HG03095 (cell line): ENCODE data around the gene CDC20B.
A peak's percentile ranks its signal among the peaks of the same experiment; 100 is the strongest.

Source experiments
- ATAC-seq: cut with Tn5 transposase; IDR thresholded peaks from one replicate; pipeline ENCODE4 v1.9.1; 2021; ENCODE audit warnings: moderate library complexity; ENCODE audit not compliant: unreplicated experiment

The CDC20B gene

GRCh38 chr5:55172937-55173686 is at the start of gene CDC20B:
Gene CDC20B (minus strand): TSS chr5:55173177. CDS start chr5:55173000, 177 bp downstream.
- peak; percentile 91 for ATAC-seq

DNA sequence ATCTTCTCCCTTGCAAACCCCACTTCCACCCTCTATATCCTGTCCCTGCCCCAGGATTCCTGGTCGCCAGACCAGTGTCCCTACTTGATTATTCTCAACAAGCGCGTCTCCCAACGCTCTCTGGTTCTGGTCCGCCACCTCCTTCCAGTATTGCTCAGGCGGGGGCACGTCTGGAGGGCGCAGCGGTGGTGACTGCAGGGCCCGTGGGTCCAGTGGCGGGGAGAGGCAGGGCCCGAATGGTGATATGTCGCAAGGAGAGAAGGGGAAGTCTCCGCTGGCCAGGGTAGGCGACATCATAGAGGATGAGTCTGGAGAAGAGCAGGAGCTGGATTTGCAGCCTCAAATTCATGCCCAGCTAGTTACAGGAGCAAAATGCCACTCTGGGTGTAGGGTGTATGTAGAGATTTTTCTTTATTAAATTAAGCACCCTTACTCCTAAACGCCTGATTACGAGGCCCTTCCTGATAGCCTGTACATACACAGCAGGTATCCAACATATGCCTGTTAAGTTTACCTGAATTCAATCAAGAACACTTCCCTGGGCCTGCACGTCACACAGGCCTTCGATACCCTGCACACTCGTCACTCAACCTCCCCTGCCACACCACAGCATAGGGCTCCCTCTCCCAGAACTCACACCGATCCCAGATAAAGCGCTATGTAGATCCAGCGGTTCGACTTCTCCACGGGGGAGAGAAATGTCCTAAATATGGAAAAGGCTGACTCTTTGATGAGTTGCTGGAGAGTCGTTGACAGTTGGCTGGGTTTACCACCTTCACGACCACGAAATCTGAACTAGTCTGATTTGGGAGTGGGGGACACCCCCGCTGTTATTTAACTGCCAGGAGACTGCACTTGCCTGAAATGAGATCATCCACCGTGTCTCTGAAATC is 49.4 kb upstream of the CDC20B start:
- ATAC-seq, result no peak

DNA sequence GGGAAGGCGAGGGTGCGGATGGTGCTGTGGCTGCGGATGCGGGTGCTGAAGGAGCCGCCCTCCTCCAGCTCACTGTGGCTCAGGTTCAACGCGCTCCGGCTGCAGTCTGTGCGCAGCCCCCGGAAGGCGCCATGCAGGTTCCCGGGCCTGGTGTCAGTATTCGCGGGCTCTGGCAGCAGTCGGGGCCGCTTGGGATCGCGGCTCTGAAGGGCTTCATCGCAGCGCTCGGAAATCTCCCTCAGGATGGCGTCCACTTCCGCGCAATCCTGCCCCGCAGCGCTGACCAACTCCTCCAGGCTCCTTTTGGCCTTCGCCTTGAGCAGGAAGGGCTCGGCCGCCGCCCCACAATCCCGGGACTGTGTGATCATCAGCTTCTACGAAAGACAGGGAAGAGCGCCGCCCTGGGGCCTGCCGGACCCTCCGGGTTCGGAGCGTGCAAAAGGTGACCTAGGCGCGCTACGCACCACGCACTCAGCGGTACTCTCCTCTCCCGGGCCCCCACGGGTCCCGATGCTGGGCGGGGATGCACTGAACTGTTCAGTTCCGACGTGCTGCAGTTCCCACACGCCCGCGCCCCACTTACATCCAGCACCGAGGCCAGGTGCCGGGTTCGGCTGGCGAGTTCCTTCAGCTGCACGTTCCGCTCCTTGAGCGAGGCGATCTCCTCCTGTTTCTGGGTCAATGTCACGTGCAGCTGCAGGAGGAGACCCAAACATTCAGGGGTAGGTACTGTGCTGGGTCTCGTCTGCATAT is 47.6 kb upstream of the CDC20B start:
- no peak for ATAC-seq

- ATAC-seq, result no peak
Observed at GRCh38 chr5:55219770-55220169, 46.8 kb upstream of the CDC20B start.

- no peak for ATAC-seq
Observed at GRCh38 chr5:55218967-55219366, 46.0 kb upstream of the CDC20B start.

DNA sequence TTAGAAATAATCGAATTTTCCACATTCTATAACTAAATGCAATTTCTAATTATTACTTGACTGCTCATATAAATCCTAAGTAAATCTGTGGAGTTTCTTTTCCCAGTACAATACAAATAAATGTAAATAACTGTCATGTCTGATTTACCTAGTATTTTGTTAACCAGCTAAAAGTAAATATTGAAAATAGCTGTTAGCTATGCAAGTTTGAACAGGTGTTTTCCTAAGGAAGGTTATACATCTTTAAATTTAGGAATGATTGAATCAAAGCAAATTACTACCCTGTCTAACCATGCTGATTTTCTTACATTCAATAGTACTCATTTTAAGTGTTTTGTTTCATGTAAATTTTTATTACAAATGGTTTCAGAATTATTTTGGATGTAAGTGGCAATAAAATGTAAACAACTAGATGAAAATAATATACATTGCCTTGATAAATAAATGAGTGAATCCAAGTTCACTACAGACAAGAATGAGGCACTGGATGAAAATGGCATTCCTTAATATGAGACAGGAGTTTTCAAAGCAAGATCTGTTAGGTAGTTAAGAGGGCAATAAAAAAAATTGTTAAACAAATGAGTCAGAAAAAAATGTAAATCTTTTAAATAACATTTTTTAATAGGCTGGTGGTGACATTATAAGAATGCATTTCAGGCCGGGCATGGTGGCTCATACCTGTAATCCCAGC is 38.4 kb upstream of the CDC20B start:
- ATAC-seq, result no peak

- ATAC-seq, result no peak
Observed at GRCh38 chr5:55205001-55205400, 32.0 kb upstream of the CDC20B start.

DNA sequence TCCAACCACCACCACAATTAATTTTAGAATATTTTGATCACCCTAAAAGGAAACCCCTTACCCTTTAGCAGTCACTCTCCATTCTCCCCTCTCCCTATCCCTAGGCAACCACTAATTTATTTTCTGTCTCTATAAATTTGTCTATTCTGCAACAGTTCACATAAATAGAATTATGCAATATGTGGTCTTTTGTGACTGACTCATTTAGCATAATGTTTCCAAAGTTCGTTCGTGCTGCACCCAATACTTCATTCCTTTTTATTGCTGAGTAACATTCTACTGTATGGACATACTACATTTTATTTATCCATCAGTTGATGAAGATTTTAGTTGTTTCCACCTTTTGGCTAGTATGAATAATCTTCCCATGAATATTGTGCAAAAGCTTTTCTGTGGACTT is 18.2 kb upstream of the CDC20B start:
- ATAC-seq, result no peak

DNA sequence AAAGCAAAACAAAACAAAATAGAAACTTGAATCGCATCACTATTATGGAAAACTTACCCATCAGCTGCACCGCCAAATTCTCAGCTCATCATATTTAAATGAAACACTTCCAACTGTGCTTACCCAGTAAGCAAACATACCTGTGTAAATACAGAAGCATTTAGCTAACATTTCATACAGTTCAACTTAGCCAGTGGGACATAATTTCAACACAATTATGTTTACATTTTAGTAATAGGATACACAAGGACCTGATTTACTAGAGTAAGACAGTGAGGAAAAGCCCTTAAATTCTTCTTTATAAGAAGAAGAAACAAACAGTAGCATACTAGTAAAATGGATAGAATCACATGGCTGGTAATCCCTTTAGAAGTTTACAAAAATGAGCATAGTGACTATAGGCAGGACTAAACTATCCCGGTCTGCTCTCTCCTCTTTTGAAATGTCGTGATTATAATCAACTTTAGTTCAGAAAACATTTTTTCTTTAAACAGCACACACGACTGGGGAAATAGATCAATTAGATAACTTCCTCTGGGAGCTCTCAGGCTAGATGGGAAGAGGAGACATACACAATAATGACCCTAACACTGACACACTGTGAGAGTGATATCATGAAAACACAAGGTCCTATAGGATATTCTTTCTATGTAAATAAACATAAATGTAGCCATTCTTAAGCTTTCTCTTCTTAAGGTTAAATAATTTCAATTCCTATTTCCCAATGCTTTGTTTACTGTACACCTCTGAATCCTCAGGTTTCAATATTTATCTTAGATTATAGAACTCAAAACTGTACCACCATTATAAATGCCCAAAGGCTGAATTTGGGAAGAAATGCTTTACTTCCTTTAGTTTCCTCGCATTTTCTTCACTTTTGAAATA is 15.9 kb upstream of the CDC20B start:
- ATAC-seq, result no peak

- ATAC-seq, result no peak
Observed at GRCh38 chr5:55187370-55187769, 14.4 kb upstream of the CDC20B start.

- ATAC-seq, result no peak
Observed at GRCh38 chr5:55180016-55180415, 7.0 kb upstream of the CDC20B start.

DNA sequence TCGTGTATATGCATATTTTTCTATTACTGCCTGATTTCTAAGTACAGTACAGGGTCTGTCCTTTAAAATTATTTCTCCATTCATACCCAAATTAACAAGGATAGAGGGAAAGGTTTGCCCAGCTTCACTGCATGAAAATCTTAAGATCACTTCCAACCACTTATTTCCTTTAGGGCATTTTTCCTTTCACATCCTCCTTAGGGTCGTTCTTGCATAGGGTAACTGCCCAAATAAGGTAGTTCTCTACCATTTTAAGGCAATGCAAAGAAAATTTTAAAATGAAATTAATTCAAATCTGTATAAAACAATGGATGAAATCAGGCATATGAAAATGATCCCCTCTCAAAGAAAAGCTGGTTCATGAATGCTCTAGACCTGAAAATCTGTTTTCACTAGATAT is 4.1 kb upstream of the CDC20B start:
- no peak for ATAC-seq

DNA sequence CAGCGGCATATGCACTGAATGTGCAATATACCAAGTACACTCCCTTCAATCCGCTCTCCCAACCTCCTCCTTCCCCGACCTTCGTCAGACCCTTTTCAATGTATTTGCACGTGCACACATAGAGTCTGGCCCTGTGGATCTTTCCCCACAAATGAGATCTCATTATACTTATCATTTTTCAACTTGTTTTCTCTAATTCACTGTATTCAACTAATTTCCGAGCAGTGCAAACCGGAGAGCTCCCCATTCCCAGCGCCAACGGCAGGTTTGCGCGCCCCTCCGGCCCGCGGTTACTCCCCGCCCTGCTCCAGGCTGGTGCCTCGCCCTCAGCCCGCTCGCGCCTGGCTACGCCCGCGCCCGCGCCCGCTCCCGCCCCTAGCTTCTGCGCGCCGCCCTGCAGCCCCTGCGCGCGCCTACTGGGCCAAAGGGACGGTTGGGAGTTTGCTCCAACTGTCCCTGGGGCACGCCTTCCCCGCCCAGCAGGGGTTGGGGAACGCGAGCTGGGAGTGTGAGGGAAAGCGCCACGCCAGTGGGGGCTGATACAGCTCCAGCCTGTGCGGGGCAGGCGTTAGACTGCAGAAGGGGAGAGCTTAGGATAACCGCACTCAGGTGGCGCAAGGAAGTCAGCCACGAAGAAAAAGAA is 3.3 kb upstream of the CDC20B start:
- no peak for ATAC-seq

GRCh38 chr5:55175781-55176175 is 2.8 kb upstream of the CDC20B start:
- no peak for ATAC-seq

DNA sequence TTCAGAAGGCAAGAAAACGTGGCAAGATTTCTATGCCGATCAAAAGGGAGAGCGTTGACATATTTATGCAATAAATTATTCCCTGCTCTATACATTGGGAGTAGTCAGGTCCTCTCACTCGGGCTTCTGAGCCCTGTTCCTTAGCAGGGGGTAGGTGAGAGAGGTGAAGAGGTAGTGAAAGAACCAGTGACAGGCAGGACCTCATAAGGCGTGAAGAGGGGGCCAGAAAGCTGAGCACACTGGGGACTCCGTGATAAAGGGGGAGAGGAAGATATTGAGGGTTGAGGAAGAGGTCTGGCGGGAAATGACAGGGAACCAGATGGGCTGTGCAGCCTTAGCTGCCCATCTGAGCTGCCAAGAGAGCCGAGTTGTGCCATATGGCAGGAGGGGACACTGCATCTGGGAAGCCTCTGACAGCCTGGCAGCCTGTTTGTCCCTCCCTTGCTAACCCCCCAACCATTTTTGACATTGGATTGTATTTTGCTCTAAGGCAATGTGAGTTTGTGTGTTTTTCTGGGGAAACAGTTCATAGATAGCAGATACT is 782 bp upstream of the CDC20B start:
- no peak for ATAC-seq

DNA sequence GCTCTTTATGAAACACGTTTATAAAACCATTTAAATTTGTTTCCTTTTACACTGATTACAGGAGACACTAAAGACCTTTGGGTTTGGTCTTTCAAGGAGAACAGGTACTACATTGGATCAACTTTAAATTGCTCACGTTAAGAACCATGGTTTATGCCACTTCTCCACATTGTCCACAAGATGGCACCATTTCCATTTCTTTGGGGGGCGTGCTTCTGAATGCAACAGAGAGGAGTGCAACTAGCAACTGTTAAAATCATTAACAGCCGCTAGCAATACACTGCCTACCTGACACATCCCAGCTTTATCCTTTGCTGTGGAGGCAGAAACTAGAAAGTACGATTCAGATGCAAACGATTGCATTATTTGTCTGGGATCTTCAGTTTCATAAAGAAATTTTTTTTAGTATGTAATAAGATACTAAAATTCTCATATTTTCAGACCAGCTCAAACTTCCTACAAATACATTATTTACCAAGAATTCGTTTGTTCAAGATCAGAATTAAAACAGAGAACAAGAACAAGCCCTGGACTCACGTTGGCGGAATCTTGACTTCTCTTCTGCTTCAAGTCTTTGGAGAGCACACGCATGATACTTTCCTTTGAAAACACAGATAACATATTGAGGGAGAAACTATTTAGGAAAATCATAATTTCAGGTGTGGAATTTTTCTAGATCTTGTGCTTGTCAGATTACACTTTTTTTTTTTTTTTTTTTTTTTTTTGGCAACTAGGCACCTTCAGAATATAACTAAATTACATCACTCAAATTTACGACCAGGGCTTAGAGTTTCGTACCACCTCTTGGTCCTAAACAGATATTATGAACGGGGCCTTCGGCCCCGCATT is 702 bp downstream of the CDC20B start:
- peak; percentile 49 for ATAC-seq

DNA sequence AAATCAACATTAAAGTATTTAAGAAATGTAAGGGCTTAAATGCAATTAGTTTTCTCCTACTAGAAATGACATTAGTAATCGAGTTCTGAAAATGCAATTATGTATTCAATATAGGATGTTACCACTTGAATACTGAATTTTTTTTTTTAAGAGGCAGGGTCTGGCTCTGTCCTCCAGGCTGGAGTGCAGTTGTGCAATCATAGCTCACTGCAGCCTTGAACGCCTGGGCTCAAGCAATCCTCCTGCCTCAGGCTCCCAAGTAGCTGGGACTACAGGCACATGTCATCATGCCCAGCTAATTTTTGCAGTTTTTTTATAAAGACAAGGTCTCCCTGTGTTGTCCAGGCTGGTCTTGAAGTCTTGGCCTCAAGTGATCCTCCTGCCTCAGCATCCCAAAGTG is 1.5 kb downstream of the CDC20B start:
- no peak for ATAC-seq

GRCh38 chr5:55162666-55163065 is 10.3 kb downstream of the CDC20B start:
- no peak for ATAC-seq
